ENCODE measurements around the gene MME.

DNA sequence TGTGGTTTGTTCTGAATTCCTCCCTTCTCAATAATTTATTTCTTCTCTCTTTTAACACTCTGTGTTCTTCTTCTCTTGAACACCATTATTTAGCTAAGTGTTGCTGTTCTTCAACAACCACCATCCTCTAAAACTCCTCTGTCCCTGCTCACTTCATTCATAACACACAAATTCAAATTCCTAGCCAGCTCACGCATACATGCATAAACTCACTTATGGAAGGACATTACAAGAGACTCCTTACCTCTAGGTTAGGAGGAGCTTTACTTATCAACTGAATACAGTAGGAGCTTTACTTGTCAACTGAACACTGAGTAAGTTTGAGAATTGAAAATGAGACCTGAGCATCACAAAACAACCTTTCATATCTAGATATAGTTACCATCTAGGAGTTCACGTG lies 23.6 kb downstream of the MME start:
- TF ChIP-seq EZH2 (IDR thresholded peaks at IDR 0.05; ENCODE audit: low read depth, low read length, severe bottlenecking), result no peak
- TF ChIP-seq GABPA (IDR thresholded peaks at IDR 0.05; ENCODE audit: borderline replicate concordance, insufficient read depth, low read length), result no peak
- TF ChIP-seq, protein P1, sequence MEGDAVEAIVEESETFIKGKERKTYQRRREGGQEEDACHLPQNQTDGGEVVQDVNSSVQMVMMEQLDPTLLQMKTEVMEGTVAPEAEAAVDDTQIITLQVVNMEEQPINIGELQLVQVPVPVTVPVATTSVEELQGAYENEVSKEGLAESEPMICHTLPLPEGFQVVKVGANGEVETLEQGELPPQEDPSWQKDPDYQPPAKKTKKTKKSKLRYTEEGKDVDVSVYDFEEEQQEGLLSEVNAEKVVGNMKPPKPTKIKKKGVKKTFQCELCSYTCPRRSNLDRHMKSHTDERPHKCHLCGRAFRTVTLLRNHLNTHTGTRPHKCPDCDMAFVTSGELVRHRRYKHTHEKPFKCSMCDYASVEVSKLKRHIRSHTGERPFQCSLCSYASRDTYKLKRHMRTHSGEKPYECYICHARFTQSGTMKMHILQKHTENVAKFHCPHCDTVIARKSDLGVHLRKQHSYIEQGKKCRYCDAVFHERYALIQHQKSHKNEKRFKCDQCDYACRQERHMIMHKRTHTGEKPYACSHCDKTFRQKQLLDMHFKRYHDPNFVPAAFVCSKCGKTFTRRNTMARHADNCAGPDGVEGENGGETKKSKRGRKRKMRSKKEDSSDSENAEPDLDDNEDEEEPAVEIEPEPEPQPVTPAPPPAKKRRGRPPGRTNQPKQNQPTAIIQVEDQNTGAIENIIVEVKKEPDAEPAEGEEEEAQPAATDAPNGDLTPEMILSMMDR (IDR thresholded peaks at IDR 0.05; ENCODE audit: control extremely low read depth in 1 of 3, insufficient read depth in 1 of 3, low read depth in 1 of 3, low read length in 3 of 3), result no peak
- no peak for TF ChIP-seq EP300 (IDR thresholded peaks at IDR 0.05; ENCODE audit: borderline replicate concordance in 1 of 2, low read depth in 2 of 2, low read length in 2 of 2)
- TF ChIP-seq CEBPB (IDR thresholded peaks at IDR 0.05; ENCODE audit: low read depth, low read length), result no peak
- TF ChIP-seq POLR2A (IDR thresholded peaks at IDR 0.05; ENCODE audit: control extremely low read depth in 1 of 2, low read depth in 2 of 2, low read length in 2 of 2), result no peak
- TF ChIP-seq HDAC2 (IDR thresholded peaks at IDR 0.05; ENCODE audit: borderline replicate concordance in 1 of 2, low read depth in 2 of 2, low read length in 2 of 2), result no peak

Measured in H1 (cell line).